SU-DHL-6 (cell line): ENCODE data around the gene SOD1.

Experiments
- H2AFZ ChIP-seq: fragments of 200-600 bp; sonication (generic); 2 replicates; pipeline ENCODE4 v1.6.1; 2014; ENCODE audit warnings: low read depth, mild to moderate bottlenecking, moderate library complexity, mixed read lengths, antibody characterized with exemption, low read length; ENCODE audit not compliant: severe bottlenecking
- H3F3A ChIP-seq: fragments of 200-600 bp; shearing (Covaris generic); 2 replicates; pipeline ENCODE4 v1.6.0; 2016; ENCODE audit warnings: antibody characterized with exemption, mild to moderate bottlenecking; ENCODE audit not compliant: insufficient read depth
- H3K27ac ChIP-seq: fragments of 200-600 bp; sonication (generic); 2 replicates; pipeline ENCODE4 v1.5.1; 2016; ENCODE audit warnings: low read depth, mild to moderate bottlenecking, low read length, moderate library complexity, mixed read lengths
- H3K27me3 ChIP-seq: fragments of 200-600 bp; sonication (generic), shearing (Covaris generic); 2 replicates; pipeline ENCODE4 v1.6.0; 2014; ENCODE audit warnings: mild to moderate bottlenecking, low read length
- H3K36me3 ChIP-seq: fragments of 200-600 bp; sonication (generic); 2 replicates; pipeline ENCODE4 v1.6.1; 2014; ENCODE audit warnings: mild to moderate bottlenecking, low read length, mixed read lengths
- H3K4me2 ChIP-seq: fragments of 300-600, 200-600 bp; shearing (Covaris generic), sonication (generic); 2 replicates; pipeline ENCODE4 v1.6.0; 2014; ENCODE audit warnings: low read length, low read depth, mild to moderate bottlenecking; ENCODE audit not compliant: poor library complexity, severe bottlenecking
- H3K4me3 ChIP-seq: fragments of 200-600 bp; sonication (generic); 2 replicates; pipeline ENCODE4 v1.5.1; 2014; ENCODE audit warnings: antibody characterized with exemption, low read length, mild to moderate bottlenecking, mixed read lengths; ENCODE audit not compliant: insufficient read depth, poor library complexity, severe bottlenecking
- H3K79me2 ChIP-seq: fragments of 200-600 bp; sonication (generic); 2 replicates; pipeline ENCODE4 v1.6.1; 2014; ENCODE audit warnings: mild to moderate bottlenecking, low read length, moderate library complexity; ENCODE audit not compliant: insufficient read depth
- H3K9ac ChIP-seq: fragments of 200-600 bp; sonication (generic); 2 replicates; pipeline ENCODE4 v1.7.0; 2014; ENCODE audit warnings: mild to moderate bottlenecking, low read length
- H3K9me2 ChIP-seq: fragments of 200-600 bp; sonication (generic); replicated peaks from 2 replicates; pipeline ENCODE4 v1.6.1; 2014; ENCODE audit warnings: low read length; ENCODE audit not compliant: insufficient read depth
- H3K9me3 ChIP-seq: fragments of 200-600 bp; sonication (generic); 2 replicates; pipeline ENCODE4 v1.6.1; 2014; ENCODE audit warnings: low read length, mixed read lengths; ENCODE audit not compliant: insufficient read depth
- H4K20me1 ChIP-seq: fragments of 200-600 bp; sonication (generic); 2 replicates; pipeline ENCODE4 v1.6.1; 2014; ENCODE audit warnings: low read depth, mild to moderate bottlenecking, antibody characterized with exemption, low read length, moderate library complexity, mixed read lengths
- CTCF ChIP-seq: fragments of 200-600 bp; sonication (generic); IDR thresholded peaks from one replicate; pipeline ENCODE4 v1.5.1; 2017; ENCODE audit warnings: antibody characterized with exemption, mild to moderate bottlenecking, low read length, moderate library complexity; ENCODE audit not compliant: insufficient read depth, poor library complexity, severe bottlenecking
- EZH2phosphoT487 ChIP-seq: fragments of 200-600 bp; sonication (generic), shearing (Covaris generic); conservative IDR thresholded peaks from 2 replicates; pipeline ENCODE4 v1.6.1; 2018; ENCODE audit warnings: mild to moderate bottlenecking, antibody characterized with exemption, low read length, moderate library complexity, mixed read lengths

Gene SOD1

DNA sequence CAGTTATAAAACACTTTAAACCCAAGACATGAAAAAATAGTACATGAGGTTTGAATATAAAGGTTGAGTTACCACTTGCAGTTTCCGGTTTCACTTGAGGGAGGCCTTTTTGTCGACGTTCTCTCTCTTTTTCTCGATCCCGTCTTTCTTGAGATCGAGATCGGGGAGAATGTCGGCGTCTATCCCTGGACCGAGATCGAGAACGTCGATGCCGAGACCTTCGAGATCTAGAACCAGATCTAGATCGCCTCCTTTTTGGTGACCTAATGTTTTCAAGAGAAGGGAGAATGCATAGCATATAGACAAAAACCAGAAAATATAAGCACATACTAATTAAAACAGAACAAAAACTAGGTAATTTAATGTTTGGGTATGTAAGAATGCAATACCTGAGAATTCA, 33.7 kb downstream of the SOD1 start:
- Histone ChIP-seq H3F3A (peaks cover 4% of the 10 kb centered on the region), H3K9me3 (no peaks in the 10 kb centered on the region), H3K4me2 (no peak overlapping the region), H3K36me3 (peaks cover 87% of the 10 kb centered on the region), H3K27ac (no peak overlapping the region), H3K9ac (no peak overlapping the region), H3K9me2 (no peaks in the 10 kb centered on the region), H3K79me2 (peaks cover 13% of the 10 kb centered on the region; the same call in 1 of the 2 replicates), H3K4me3 (no peak overlapping the region), H3K27me3 (no peaks in the 10 kb centered on the region), H2AFZ (no peak overlapping the region), H4K20me1 (no peaks in the 10 kb centered on the region)
- TF ChIP-seq EZH2phosphoT487 (no peak), CTCF (no peak)

- Histone ChIP-seq H3K79me2 (peaks cover 26% of the 10 kb centered on the region; the same call in 1 of the 2 replicates), H3K27me3 (no peaks in the 10 kb centered on the region), H3K9me3 (no peaks in the 10 kb centered on the region), H4K20me1 (peaks cover 6% of the 10 kb centered on the region; the same call in 1 of the 2 replicates), H3K4me3 (no peak overlapping the region), H3K9ac (no peak overlapping the region), H3K36me3 (peaks cover 94% of the 10 kb centered on the region), H3K9me2 (no peaks in the 10 kb centered on the region), H3K27ac (no peak overlapping the region), H2AFZ (no peak overlapping the region), H3K4me2 (no peak overlapping the region), H3F3A (peaks cover 8% of the 10 kb centered on the region)
- no peak for TF ChIP-seq CTCF
- TF ChIP-seq EZH2phosphoT487: no peak
These were observed 36.9 kb downstream of the SOD1 start for GRCh38 chr21:31696424-31696823.

GRCh38 chr21:31698461-31698860, 39.0 kb downstream of the SOD1 start:
- Histone ChIP-seq H3K4me3 (no peak overlapping the region), H3K27me3 (no peaks in the 10 kb centered on the region), H3K36me3 (peaks cover 92% of the 10 kb centered on the region), H3K9me2 (no peaks in the 10 kb centered on the region), H3K27ac (no peak overlapping the region), H3K79me2 (peaks cover 41% of the 10 kb centered on the region; the same call in 1 of the 2 replicates), H3K4me2 (no peak overlapping the region), H3F3A (peaks cover 8% of the 10 kb centered on the region), H3K9ac (no peak overlapping the region), H2AFZ (no peak overlapping the region), H4K20me1 (peaks cover 13% of the 10 kb centered on the region), H3K9me3 (no peaks in the 10 kb centered on the region)
- TF ChIP-seq EZH2phosphoT487 (no peak), CTCF (no peak)
